AG09319 (cell line): Measurements from ENCODE around the gene TXNIP.

Experiments used
- DNase-seq: peaks from one replicate; pipeline ENCODE4 v3.0.0-alpha.2; 2010; ENCODE audit warnings: low read depth; ENCODE audit errors: extremely low read depth
- TF ChIP-seq, protein P1 (sequence below): IDR thresholded peaks from 2 replicates; pipeline ENCODE4 v1.5.1; 2011; ENCODE audit warnings: low read depth, mild to moderate bottlenecking, inconsistent platforms, low read length, moderate library complexity

TXNIP gene

GRCh38 chr1:145987926-145988325 is 8.5 kb downstream of the TXNIP start:
- no peak for DNase-seq
- TF ChIP-seq, protein P1, sequence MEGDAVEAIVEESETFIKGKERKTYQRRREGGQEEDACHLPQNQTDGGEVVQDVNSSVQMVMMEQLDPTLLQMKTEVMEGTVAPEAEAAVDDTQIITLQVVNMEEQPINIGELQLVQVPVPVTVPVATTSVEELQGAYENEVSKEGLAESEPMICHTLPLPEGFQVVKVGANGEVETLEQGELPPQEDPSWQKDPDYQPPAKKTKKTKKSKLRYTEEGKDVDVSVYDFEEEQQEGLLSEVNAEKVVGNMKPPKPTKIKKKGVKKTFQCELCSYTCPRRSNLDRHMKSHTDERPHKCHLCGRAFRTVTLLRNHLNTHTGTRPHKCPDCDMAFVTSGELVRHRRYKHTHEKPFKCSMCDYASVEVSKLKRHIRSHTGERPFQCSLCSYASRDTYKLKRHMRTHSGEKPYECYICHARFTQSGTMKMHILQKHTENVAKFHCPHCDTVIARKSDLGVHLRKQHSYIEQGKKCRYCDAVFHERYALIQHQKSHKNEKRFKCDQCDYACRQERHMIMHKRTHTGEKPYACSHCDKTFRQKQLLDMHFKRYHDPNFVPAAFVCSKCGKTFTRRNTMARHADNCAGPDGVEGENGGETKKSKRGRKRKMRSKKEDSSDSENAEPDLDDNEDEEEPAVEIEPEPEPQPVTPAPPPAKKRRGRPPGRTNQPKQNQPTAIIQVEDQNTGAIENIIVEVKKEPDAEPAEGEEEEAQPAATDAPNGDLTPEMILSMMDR, result no peak

- TF ChIP-seq, protein P1, result no peak
- no peak for DNase-seq
Measured at GRCh38 chr1:145986551-145986950, 9.8 kb downstream of the TXNIP start.

GRCh38 chr1:145985502-145986439 is 10.6 kb downstream of the TXNIP start:
- TF ChIP-seq, protein P1, result no peak
- DNase-seq, result no peak

- TF ChIP-seq, protein P1, result no peak
- no peak for DNase-seq
Measured at GRCh38 chr1:145985129-145985501, 11.3 kb downstream of the TXNIP start.

- no peak for DNase-seq
- TF ChIP-seq, protein P1, result no peak
Measured at GRCh38 chr1:145983960-145984830, 12.2 kb downstream of the TXNIP start.

- TF ChIP-seq, protein P1, result no peak
- DNase-seq, result no peak
Measured at GRCh38 chr1:145983206-145983675, 13.1 kb downstream of the TXNIP start.
